Epithelial cell of proximal tubule (primary cell): Measurements from ENCODE around the gene RAB21. TPM values are rescaled to one million over a fixed set of nuclear protein-coding genes. Genes with fewer than 3 reads are reported as not detected.
A peak's percentile ranks its signal among the peaks of the same experiment; 100 is the strongest.

ENCODE experiments used
- DNase-seq: peaks from one replicate; pipeline ENCODE4 v3.0.0-alpha.2; 2011; ENCODE audit warnings: low read depth
- H3K4me3 ChIP-seq: 2 replicates; pipeline ENCODE4 v1.5.1; 2011; ENCODE audit warnings: low read depth, mild to moderate bottlenecking, low read length
- total RNA-seq: library from RNA; depleted of rRNA; stranded (reverse); fragments of >200 nt; gene quantifications from 2 replicates; pipeline ENCODE4 v1.2.3, GENCODE V29; 2015
- TF ChIP-seq, protein P1 (sequence below): conservative IDR thresholded peaks from 2 replicates; pipeline ENCODE4 v1.5.1; 2012; ENCODE audit warnings: low read depth, mild to moderate bottlenecking, low read length

Gene RAB21
- total RNA-seq, 1 donor from 2014 or later: 33.2 TPM

- no peak for DNase-seq
- TF ChIP-seq, protein P1, sequence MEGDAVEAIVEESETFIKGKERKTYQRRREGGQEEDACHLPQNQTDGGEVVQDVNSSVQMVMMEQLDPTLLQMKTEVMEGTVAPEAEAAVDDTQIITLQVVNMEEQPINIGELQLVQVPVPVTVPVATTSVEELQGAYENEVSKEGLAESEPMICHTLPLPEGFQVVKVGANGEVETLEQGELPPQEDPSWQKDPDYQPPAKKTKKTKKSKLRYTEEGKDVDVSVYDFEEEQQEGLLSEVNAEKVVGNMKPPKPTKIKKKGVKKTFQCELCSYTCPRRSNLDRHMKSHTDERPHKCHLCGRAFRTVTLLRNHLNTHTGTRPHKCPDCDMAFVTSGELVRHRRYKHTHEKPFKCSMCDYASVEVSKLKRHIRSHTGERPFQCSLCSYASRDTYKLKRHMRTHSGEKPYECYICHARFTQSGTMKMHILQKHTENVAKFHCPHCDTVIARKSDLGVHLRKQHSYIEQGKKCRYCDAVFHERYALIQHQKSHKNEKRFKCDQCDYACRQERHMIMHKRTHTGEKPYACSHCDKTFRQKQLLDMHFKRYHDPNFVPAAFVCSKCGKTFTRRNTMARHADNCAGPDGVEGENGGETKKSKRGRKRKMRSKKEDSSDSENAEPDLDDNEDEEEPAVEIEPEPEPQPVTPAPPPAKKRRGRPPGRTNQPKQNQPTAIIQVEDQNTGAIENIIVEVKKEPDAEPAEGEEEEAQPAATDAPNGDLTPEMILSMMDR: no peak
- H3K4me3 ChIP-seq: no peak overlapping the region
These were observed 22.3 kb upstream of the RAB21 start for GRCh38 chr12:71732357-71732712.

- TF ChIP-seq, protein P1: no peak
- DNase-seq: no peak
- no peak overlapping the region for H3K4me3 ChIP-seq
These were observed 17.5 kb upstream of the RAB21 start for GRCh38 chr12:71737197-71737596.

DNA sequence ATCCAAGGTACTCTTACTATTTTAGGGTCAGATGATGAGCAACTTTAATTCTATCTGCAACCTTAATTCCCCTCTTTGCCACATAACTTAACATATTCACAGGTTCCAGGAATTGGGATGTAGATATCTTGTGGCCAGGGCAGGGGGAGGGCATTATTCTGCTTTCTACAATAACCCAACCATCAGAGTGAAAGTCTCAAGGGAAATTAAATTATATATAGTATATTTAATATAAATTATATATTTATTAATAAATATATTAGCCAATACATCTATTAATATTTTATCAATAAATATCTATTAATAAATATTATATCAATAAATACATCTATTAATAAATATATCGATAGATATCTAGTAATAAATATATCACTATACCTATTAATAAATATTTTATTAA is 11.7 kb upstream of the RAB21 start:
- no peak overlapping the region for H3K4me3 ChIP-seq
- DNase-seq: no peak
- TF ChIP-seq, protein P1: no peak

DNA sequence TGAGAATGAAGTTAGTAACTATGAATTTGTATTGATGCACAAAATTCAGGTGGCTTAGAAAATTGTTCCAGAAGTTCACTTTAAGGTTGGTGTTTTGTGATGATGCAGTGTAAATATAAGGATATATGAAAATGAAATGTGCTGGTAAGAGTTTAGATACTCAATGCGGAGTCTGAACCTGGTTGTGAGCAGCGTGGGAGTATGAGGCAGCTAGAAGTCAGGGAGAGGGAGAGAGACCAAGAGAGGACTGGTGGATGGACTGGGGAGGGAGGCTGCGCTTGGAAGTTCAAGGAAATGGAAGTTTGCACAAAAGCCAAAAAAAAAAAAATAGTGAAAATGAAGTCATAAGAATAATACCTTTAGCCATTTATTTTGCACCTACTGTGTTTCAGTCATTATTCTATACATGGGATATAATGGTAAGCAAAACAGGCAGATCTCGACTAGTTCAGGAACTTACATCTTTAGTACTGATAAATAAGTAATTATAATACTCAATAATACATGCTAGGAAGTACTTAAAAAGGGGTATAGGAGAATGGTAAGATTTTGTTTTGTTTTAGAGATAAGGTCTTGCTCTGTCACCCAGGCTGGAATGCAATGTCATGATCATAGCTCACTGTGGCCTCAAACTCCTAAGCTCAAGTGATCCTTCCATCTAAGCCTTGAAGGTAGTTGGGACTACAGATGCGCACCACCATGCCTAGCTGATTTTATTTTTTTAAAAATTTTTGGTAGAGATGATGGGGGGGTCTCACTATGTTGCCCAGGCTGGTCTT is 10.0 kb upstream of the RAB21 start:
- no peak overlapping the region for H3K4me3 ChIP-seq
- no peak for DNase-seq
- TF ChIP-seq, protein P1: no peak

- no peak for DNase-seq
- TF ChIP-seq, protein P1: peak; percentile 79
- no peak overlapping the region for H3K4me3 ChIP-seq
These were observed 7.6 kb upstream of the RAB21 start for GRCh38 chr12:71746974-71747611.

DNA sequence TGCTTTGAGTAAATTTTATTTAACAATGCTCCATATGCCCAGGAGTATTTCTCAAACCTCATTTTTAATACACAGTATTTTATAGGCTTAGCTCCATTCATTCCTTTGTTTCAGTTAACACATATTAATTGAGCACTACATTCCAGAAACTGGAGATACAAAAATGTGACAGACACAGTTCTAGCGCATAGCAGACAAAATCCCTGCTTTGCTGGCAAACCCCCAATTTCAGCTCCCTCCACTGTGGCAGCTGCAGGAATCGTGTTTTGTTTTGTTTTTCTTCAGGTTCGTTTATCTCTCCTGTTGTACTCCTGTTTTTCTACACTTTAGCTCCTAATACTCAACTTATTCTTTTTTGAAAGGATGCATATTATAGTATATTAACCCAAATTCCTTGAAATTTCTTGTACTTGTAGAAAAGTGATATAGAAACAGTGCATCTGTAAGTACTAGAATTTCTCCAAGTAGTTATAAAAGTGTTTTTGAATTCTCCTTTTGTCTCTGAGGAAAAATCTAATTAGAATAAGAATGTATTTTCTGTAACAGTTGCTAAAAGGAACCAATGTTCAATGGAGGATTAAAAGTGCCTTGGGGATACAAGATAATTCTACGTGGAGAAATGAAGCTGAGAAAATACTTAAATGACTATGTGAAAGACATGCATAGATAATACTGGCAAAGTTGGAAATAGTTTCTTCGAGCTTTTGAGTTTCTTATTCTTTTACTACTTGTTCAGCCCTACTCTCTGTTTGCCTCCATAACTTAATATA is 6.4 kb upstream of the RAB21 start:
- no peak for DNase-seq
- TF ChIP-seq, protein P1: no peak

More for the DNA sequence above, 6.4 kb upstream of the RAB21 start:
- no peak overlapping the region for H3K4me3 ChIP-seq
